ENCODE measurements around the gene TBX6.
A peak's percentile ranks its signal among the peaks of the same experiment; 100 is the strongest.

The TBX6 gene

DNA sequence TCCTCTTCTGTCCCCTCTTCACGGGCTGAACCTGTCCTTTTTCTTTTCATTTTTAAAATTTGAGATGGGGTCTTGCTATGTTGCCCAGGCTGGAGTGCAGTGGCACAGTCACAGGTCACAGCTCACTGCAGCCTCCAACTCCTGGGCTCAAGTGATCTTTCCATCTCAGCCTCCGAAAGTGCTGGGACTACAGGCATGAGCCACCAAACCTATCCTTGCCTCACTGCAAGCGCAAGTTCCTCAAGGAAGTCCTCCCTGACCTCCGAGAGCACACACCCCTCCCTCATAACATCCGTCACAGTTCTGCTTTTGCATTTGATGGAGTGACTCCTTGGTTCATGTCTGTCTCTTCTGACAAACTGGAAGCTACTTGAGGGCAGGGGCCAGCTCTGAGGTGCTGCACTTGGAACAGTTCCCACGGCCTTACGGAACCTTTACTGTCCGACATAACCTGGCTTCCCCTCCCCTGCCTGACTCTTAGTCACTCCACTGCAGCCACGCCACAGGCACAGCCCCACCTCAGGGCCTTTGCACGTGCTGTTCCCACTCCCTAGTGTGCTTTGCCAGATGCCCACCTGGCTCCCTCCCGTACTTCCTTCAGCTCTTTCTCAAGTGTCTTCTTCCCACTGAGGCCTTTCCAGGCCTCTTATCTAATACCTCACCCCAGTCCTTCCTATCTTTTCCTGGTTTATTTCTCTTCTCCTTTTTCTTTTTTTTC is 4.4 kb downstream of the TBX6 start:
- Histone ChIP-seq H3K4me3 (replicated peaks; ENCODE audit: insufficient read depth, low read length) (no peak overlapping the region), H3K27ac (replicated peaks) (peak overlapping the region; percentile 22; the same call in 1 of the 2 replicates), H3K27me3 (ENCODE audit: insufficient read depth, poor library complexity, severe bottlenecking) (no peaks in the 10 kb centered on the region)
- TF ChIP-seq SPI1 (IDR thresholded peaks at IDR 0.05; ENCODE audit: borderline replicate concordance, low read depth), result peak; percentile 92
- TF ChIP-seq, protein P1, sequence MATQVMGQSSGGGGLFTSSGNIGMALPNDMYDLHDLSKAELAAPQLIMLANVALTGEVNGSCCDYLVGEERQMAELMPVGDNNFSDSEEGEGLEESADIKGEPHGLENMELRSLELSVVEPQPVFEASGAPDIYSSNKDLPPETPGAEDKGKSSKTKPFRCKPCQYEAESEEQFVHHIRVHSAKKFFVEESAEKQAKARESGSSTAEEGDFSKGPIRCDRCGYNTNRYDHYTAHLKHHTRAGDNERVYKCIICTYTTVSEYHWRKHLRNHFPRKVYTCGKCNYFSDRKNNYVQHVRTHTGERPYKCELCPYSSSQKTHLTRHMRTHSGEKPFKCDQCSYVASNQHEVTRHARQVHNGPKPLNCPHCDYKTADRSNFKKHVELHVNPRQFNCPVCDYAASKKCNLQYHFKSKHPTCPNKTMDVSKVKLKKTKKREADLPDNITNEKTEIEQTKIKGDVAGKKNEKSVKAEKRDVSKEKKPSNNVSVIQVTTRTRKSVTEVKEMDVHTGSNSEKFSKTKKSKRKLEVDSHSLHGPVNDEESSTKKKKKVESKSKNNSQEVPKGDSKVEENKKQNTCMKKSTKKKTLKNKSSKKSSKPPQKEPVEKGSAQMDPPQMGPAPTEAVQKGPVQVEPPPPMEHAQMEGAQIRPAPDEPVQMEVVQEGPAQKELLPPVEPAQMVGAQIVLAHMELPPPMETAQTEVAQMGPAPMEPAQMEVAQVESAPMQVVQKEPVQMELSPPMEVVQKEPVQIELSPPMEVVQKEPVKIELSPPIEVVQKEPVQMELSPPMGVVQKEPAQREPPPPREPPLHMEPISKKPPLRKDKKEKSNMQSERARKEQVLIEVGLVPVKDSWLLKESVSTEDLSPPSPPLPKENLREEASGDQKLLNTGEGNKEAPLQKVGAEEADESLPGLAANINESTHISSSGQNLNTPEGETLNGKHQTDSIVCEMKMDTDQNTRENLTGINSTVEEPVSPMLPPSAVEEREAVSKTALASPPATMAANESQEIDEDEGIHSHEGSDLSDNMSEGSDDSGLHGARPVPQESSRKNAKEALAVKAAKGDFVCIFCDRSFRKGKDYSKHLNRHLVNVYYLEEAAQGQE (IDR thresholded peaks at IDR 0.05; ENCODE audit: insufficient replicate concordance, low read depth), result no peak
- TF ChIP-seq GABPA (IDR thresholded peaks at IDR 0.05; ENCODE audit: low read depth), result no peak
- TF ChIP-seq POLR2AphosphoS5 (IDR thresholded peaks at IDR 0.05; ENCODE audit: low read depth), result peak; percentile 55
- TF ChIP-seq CTCF (IDR thresholded peaks at IDR 0.05; ENCODE audit: insufficient read depth, low read length), result no peak
- DNase-seq (ENCODE audit: low read depth in 1 of 2, low spot score in 1 of 2), result peak; percentile 75 to 88

- no peak overlapping the region for H3K4me3 ChIP-seq (replicated peaks; ENCODE audit: insufficient read depth, low read length)
- H3K27ac ChIP-seq (replicated peaks), result peak overlapping the region; percentile 22; the same call in 1 of the 2 replicates
- DNase-seq (ENCODE audit: low read depth in 1 of 2, low spot score in 1 of 2), result no peak
- TF ChIP-seq, protein P1 (IDR thresholded peaks at IDR 0.05; ENCODE audit: insufficient replicate concordance, low read depth), result no peak
- TF ChIP-seq SPI1 (IDR thresholded peaks at IDR 0.05; ENCODE audit: borderline replicate concordance, low read depth) (no peak), CTCF (IDR thresholded peaks at IDR 0.05; ENCODE audit: insufficient read depth, low read length) (no peak), POLR2AphosphoS5 (IDR thresholded peaks at IDR 0.05; ENCODE audit: low read depth) (no peak), GABPA (IDR thresholded peaks at IDR 0.05; ENCODE audit: low read depth) (no peak)
- H3K27me3 ChIP-seq (ENCODE audit: insufficient read depth, poor library complexity, severe bottlenecking), result no peaks in the 10 kb centered on the region
Measured at GRCh38 chr16:30086291-30087140, 5.2 kb downstream of the TBX6 start.

GRCh38 chr16:30085820-30086219 is 5.9 kb downstream of the TBX6 start:
- no peaks in the 10 kb centered on the region for H3K27me3 ChIP-seq (ENCODE audit: insufficient read depth, poor library complexity, severe bottlenecking)
- no peak overlapping the region for H3K4me3 ChIP-seq (replicated peaks; ENCODE audit: insufficient read depth, low read length)
- no peak overlapping the region for H3K27ac ChIP-seq (replicated peaks)
- no peak for DNase-seq (ENCODE audit: low read depth in 1 of 2, low spot score in 1 of 2)
- TF ChIP-seq POLR2AphosphoS5 (IDR thresholded peaks at IDR 0.05; ENCODE audit: low read depth), result peak; percentile 13; the same call in 1 of the 2 replicates
- TF ChIP-seq SPI1 (IDR thresholded peaks at IDR 0.05; ENCODE audit: borderline replicate concordance, low read depth), result no peak
- no peak for TF ChIP-seq GABPA (IDR thresholded peaks at IDR 0.05; ENCODE audit: low read depth)
- TF ChIP-seq CTCF (IDR thresholded peaks at IDR 0.05; ENCODE audit: insufficient read depth, low read length), result no peak
- TF ChIP-seq, protein P1 (IDR thresholded peaks at IDR 0.05; ENCODE audit: insufficient replicate concordance, low read depth), result no peak

Measured in HL-60 (cell line).